ENCODE results near the gene BCAR3. TPM values are rescaled to one million over a fixed set of nuclear protein-coding genes. Genes with fewer than 3 reads are reported as not detected.

The BCAR3 gene
- total RNA-seq, 2 experiments from 2014 or later = 0.46 to 0.54 TPM

DNA sequence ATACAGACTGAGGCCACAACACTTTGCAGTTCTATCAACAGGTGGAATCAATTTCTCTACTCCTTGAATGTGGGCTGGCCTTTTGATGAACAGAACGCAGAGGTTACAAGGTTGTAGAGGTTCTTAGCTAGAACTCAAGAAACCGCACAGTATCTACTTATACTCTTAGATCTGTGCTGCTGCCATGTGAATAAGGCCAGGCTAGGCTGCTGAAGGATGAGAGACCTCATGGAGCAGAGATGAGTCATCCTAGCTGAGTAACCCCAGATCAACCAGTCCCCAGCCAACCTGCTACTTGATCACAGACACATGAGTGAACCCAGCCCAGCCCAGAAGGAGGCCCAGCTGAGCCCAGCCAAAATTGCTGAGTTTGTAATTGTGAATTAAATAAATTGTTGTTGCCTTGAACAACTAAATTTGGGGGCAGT lies 35.3 kb upstream of the BCAR3 start:
- peak; percentile 76 for DNase-seq
- H3K4me1 Mint-ChIP-seq = peaks cover 38% of the 10 kb centered on the region
- peak overlapping the region; percentile 23 for H3K27ac Mint-ChIP-seq
- ATAC-seq = peak; percentile 91
- CTCF ChIA-PET = interaction anchor here (0.7 to 2.1 kb wide), 4 partner anchors 9 to 129 kb away, joined by 3 to 8 read pairs (median 4); no protein-coding TSS in a partner anchor
- POLR2A ChIA-PET = interaction anchor here (1.5 kb wide), 1 partner anchor 24 kb away, joined by 5 read pairs; no protein-coding TSS in a partner anchor
- intact Hi-C loops (cut with DNase I, micrococcal nuclease) = loop anchor here in 1 of 2 experiments (1.0 to 5.0 kb wide), 2 partner anchors 9 to 35 kb away; partner anchors contain the start of gene BCAR3
- peaks cover 7% of the 10 kb centered on the region for H3K36me3 Mint-ChIP-seq (ENCODE audit: low read depth)
- peaks cover 10% of the 10 kb centered on the region for H3K27me3 Mint-ChIP-seq
- no peak overlapping the region for H3K4me3 Mint-ChIP-seq
- peaks cover 8% of the 10 kb centered on the region for H3K9me3 Mint-ChIP-seq (ENCODE audit: low read depth)

DNA sequence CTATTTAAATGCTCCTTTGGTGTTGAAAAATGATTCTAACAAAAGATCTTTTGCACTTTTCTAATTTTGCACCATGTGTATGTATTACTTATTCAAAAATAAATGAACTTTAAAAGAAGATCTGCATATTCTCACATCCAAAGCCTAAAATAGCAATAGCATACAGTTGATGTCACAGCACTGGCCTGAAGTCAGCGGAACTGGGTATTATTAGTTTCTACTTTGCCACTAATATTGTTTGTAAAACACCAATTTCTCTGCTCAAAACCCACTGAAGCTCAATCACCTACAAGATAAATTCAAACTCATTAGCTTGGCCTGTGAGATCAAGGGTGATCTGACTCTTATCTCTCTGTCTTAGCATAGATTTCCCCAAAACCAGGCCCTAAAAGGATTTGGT lies 34.5 kb upstream of the BCAR3 start:
- Mint-ChIP-seq H3K4me1 (peaks cover 40% of the 10 kb centered on the region), H3K27me3 (peaks cover 12% of the 10 kb centered on the region), H3K9me3 (ENCODE audit: low read depth) (peaks cover 8% of the 10 kb centered on the region), H3K27ac (no peak overlapping the region), H3K4me3 (no peak overlapping the region), H3K36me3 (ENCODE audit: low read depth) (peaks cover 7% of the 10 kb centered on the region)
- POLR2A ChIA-PET = interaction anchor here (1.1 to 1.5 kb wide), 2 partner anchors 23 to 109 kb away, joined by 4 to 5 read pairs; no protein-coding TSS in a partner anchor
- intact Hi-C loops (cut with DNase I, micrococcal nuclease) = loop anchor here in 1 of 2 experiments (1.0 to 5.0 kb wide), 2 partner anchors 8 to 34 kb away; partner anchors contain the start of gene BCAR3
- ATAC-seq (no peak), DNase-seq (no peak)
- CTCF ChIA-PET = interaction anchor here (0.7 to 2.1 kb wide), 3 partner anchors 8 to 87 kb away, joined by 3 to 8 read pairs (median 4); no protein-coding TSS in a partner anchor

DNA sequence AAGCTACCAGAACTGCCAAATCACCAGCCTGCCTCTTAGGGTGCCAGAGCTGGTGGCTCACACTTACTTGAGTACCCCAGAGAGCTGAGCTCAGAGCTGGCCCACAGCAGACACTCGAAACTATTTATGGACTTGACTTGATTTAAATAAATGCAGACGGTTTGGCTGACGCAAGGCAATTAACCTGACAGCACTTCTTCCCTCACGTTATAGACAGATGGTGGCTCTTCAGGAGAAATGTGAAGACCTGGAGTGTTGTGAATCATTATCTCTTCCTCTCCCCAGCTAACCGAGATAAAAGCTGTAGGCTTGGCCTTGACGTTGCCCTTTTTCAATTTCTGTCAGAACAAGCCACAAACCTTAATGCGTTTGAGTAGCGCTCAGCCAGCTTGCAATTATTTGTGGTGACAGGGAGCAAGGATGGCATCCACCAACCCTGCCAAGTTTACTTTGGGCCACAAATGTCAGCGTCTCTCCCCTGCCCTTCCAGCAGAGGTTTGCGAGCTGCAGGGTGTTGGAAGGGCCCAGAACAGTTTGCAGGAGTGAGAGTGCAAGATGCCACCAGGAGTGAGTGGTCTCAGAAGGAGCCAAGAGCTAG lies 34.0 kb upstream of the BCAR3 start:
- Mint-ChIP-seq H3K4me1 (peaks cover 44% of the 10 kb centered on the region), H3K4me3 (no peak overlapping the region), H3K27ac (no peak overlapping the region), H3K27me3 (peaks cover 12% of the 10 kb centered on the region), H3K36me3 (ENCODE audit: low read depth) (peaks cover 7% of the 10 kb centered on the region), H3K9me3 (ENCODE audit: low read depth) (peaks cover 8% of the 10 kb centered on the region)
- POLR2A ChIA-PET = interaction anchor here (1.1 to 1.5 kb wide), 2 partner anchors 22 to 108 kb away, joined by 4 to 5 read pairs; no protein-coding TSS in a partner anchor
- intact Hi-C loops (cut with DNase I, micrococcal nuclease) = loop anchor here (1.0 to 5.0 kb wide), 4 partner anchors 7 to 132 kb away; partner anchors contain the start of gene BCAR3 (in 1 of the 2)
- CTCF ChIA-PET = interaction anchor here (0.6 to 2.1 kb wide), 6 partner anchors 11 to 127 kb away, joined by 3 to 8 read pairs (median 4); no protein-coding TSS in a partner anchor
- DNase-seq (peak; percentile 61), ATAC-seq (peak; percentile 73)

DNA sequence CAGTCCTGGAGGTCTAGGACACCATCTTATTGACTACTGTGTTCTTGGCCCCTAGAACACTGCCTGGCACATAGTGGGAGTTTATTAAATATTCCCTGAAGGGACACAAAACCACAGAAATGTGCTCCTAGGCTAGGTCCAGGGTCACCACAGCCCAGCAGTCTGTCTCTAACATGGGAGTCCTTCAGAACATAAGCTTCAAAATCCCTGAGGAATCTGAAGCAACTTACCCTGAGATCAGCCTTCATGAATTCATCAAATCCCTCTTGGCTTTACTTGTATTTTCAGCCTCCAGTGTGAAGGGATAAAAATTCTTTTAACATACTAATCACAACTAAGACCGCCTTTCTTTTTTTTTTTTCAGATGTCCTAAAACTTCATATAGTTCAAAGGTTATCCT lies 32.7 kb upstream of the BCAR3 start:
- H3K27me3 Mint-ChIP-seq = peaks cover 16% of the 10 kb centered on the region
- H3K9me3 Mint-ChIP-seq (ENCODE audit: low read depth) = peaks cover 8% of the 10 kb centered on the region
- no peak overlapping the region for H3K27ac Mint-ChIP-seq
- H3K4me3 Mint-ChIP-seq = no peak overlapping the region
- ATAC-seq = no peak
- intact Hi-C loops (cut with DNase I, micrococcal nuclease) = no loop called here
- no peak for DNase-seq
- peaks cover 45% of the 10 kb centered on the region for H3K4me1 Mint-ChIP-seq
- H3K36me3 Mint-ChIP-seq (ENCODE audit: low read depth) = peaks cover 7% of the 10 kb centered on the region
- ChIA-PET POLR2A (no interaction called here), CTCF (no interaction called here)

DNA sequence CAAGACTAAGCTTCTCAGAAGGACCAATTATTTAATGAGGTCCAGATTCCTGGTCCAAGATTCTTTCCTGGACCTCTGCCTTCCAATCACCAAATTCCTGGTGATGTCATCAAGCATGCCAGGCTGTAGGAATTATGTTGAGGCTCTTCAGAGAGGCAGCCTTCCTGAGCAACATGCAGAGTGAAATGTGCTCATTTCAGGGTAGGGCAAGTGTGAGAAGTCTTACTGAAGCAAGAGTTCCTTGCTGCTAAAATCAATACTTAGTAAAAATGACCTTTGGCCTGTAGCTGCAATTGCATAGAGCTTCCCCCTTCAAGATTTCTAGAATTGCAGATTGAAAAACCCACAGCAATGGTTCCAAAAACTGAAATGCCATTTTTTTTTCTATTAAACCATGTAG lies 31.7 kb upstream of the BCAR3 start:
- ChIA-PET POLR2A (no interaction called here), CTCF (interaction anchor here (0.9 to 1.0 kb wide), 2 partner anchors 13 to 103 kb away, joined by 3 read pairs; no protein-coding TSS in a partner anchor)
- H3K27me3 Mint-ChIP-seq = peaks cover 18% of the 10 kb centered on the region
- no peak overlapping the region for H3K27ac Mint-ChIP-seq
- peaks cover 55% of the 10 kb centered on the region for H3K4me1 Mint-ChIP-seq
- peaks cover 7% of the 10 kb centered on the region for H3K36me3 Mint-ChIP-seq (ENCODE audit: low read depth)
- peaks cover 8% of the 10 kb centered on the region for H3K9me3 Mint-ChIP-seq (ENCODE audit: low read depth)
- intact Hi-C loops (cut with DNase I, micrococcal nuclease) = no loop called here
- no peak overlapping the region for H3K4me3 Mint-ChIP-seq
- ATAC-seq (no peak), DNase-seq (no peak)

DNA sequence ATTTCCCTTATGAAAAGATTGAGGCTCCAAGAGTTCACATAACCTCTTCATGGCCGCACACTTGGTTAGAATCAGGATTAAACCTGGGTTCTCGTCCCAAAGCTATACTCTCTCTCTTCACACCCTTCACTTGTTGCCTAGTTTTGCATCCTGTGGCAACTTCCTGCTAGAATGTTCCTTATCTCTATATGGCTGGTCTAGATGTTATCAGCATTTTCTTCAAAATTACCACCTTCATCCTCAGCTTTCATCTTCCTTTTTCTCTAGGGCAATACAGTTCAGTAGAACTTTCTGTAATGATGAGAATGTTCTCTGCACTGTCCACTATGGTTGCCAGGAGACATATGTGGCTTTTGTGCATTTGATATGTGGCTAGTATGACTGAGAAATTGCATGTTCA lies 31.1 kb upstream of the BCAR3 start:
- POLR2A ChIA-PET = no interaction called here
- peaks cover 7% of the 10 kb centered on the region for H3K36me3 Mint-ChIP-seq (ENCODE audit: low read depth)
- DNase-seq (no peak), ATAC-seq (no peak)
- H3K9me3 Mint-ChIP-seq (ENCODE audit: low read depth) = peaks cover 8% of the 10 kb centered on the region
- H3K4me3 Mint-ChIP-seq = no peak overlapping the region
- H3K27me3 Mint-ChIP-seq = peaks cover 18% of the 10 kb centered on the region
- CTCF ChIA-PET = interaction anchor here (0.9 to 1.0 kb wide), 2 partner anchors 13 to 32 kb away, joined by 3 read pairs; no protein-coding TSS in a partner anchor
- peaks cover 61% of the 10 kb centered on the region for H3K4me1 Mint-ChIP-seq
- no peak overlapping the region for H3K27ac Mint-ChIP-seq
- intact Hi-C loops (cut with DNase I, micrococcal nuclease) = no loop called here

DNA sequence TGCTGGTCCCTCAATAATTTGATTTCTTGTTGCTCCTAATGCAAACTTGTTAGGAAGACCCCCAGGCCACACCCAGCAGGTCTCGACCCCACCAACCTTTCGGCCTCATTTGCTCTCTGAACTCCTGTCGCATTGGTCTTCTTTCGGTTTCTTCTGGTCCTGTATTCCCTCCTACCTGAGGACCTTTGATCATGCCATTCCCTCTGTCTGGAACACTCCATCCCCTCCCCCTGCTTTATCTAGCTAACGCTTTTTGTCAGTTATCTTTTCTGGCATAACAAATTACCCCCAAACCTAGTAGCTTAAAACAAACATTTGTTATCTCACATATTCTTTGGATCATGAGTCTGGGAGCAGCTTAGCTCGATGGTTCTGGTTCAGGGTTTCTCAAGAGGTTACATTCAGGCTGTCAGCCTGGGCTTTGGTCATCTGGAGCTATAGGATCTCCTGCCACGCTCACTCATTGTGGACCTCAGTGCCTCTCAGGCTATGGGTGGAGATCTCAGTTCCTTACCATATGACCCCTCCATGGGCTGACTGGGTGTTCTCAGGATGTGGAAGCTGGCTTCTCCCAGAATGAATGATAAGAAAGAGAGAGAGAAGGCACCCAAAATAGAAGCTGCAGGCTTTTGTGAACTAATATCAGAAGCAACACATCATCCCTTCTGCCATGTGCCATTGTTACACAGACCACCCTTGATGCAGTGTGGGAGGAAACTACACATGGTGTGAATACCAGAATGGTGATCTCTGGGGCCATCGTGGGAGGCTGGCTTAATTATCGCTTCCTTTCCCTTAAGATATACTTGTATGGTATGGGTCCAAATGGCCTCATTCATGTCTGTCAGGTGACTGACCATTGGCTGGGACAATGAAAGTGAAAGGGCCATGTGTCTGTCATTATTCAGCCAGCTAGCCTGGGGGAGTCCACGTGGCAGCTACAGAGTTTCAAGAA lies 29.1 kb upstream of the BCAR3 start:
- Mint-ChIP-seq H3K36me3 (ENCODE audit: low read depth) (no peaks in the 10 kb centered on the region), H3K4me1 (peaks cover 46% of the 10 kb centered on the region), H3K4me3 (no peak overlapping the region), H3K27ac (no peak overlapping the region), H3K27me3 (peaks cover 18% of the 10 kb centered on the region), H3K9me3 (ENCODE audit: low read depth) (no peaks in the 10 kb centered on the region)
- ATAC-seq = no peak
- DNase-seq = no peak
- intact Hi-C loops (cut with DNase I, micrococcal nuclease) = no loop called here
- ChIA-PET POLR2A (no interaction called here), CTCF (interaction anchor here (0.7 to 1.2 kb wide), 2 partner anchors 43 to 81 kb away, joined by 3 read pairs; no protein-coding TSS in a partner anchor)

DNA sequence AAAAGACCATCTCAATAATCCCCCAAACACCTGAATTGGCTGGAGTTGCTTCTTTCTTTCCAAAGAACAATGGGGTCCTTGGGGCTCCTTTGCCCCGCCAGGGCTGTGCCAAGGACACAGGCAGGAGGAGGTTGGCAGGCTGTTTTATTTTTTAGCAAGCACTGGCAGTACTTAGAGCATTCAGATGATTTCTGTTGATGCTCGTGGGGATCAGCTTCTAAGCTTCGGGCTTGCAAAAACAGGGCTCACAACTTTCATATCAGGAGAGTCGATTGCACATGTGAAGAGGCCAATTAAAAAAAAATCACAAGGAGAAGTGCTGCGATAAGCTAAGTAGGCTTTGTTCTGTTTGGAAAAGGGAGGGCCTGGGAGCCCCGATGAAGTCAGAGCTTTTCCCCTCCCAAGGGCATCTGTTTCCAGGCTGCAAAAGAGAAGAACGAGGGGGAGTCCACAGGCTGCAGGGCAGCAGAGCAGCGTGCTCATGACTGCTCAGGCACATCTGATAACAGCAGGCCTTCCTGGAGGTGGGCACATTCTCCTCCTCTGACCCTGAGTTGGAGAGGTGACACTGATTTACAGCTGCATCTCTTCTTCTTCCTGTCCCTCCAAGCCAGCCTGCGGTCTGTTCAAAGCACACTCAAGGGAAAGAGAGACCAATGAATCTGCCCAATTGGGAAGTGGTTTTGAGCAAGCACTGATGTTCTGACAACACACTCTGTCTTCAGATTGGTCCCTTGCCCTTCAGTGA lies 27.3 kb upstream of the BCAR3 start:
- DNase-seq (peak; percentile 26), ATAC-seq (peak; percentile 7)
- Mint-ChIP-seq H3K36me3 (ENCODE audit: low read depth) (no peaks in the 10 kb centered on the region), H3K4me3 (no peak overlapping the region), H3K4me1 (peaks cover 39% of the 10 kb centered on the region), H3K27ac (no peak overlapping the region), H3K9me3 (ENCODE audit: low read depth) (no peaks in the 10 kb centered on the region), H3K27me3 (peaks cover 19% of the 10 kb centered on the region)
- POLR2A ChIA-PET = no interaction called here
- CTCF ChIA-PET = interaction anchor here (1.0 to 1.2 kb wide), 2 partner anchors 8 to 106 kb away, joined by 3 to 6 read pairs; no protein-coding TSS in a partner anchor
- intact Hi-C loops (cut with DNase I, micrococcal nuclease) = loop anchor here (1.0 kb wide), 2 partner anchors 7 to 16 kb away; no protein-coding TSS in a partner anchor

DNA sequence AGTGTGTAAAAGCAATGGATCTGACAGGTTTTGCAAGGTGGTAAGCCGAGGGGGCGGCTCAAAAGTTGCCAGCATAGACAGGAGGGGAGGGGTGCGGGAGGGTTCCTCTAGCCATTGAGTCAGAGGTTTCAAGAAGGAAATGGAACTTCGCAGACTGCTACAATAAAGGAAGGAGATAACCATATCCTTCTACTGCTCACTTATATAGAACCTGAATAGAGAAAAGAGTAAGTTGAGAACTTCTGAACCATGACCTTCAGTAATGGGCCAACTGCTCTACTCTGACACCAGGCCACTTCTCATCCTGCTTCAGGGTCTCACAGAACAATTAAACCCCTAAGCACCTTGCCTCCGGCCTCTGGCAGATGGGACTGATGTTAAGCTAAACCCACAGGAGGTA lies 26.3 kb upstream of the BCAR3 start:
- Mint-ChIP-seq H3K4me3 (no peak overlapping the region), H3K36me3 (ENCODE audit: low read depth) (no peaks in the 10 kb centered on the region), H3K4me1 (peaks cover 38% of the 10 kb centered on the region), H3K27ac (peak overlapping the region; percentile 40), H3K9me3 (ENCODE audit: low read depth) (no peaks in the 10 kb centered on the region), H3K27me3 (peaks cover 19% of the 10 kb centered on the region)
- CTCF ChIA-PET = interaction anchor here (1.0 kb wide), 1 partner anchor 8 kb away, joined by 3 read pairs; no protein-coding TSS in a partner anchor
- DNase-seq (peak; percentile 79), ATAC-seq (peak; percentile 97)
- intact Hi-C loops (cut with DNase I, micrococcal nuclease) = loop anchor here (1.0 kb wide), 2 partner anchors 8 to 15 kb away; no protein-coding TSS in a partner anchor
- POLR2A ChIA-PET = no interaction called here

DNA sequence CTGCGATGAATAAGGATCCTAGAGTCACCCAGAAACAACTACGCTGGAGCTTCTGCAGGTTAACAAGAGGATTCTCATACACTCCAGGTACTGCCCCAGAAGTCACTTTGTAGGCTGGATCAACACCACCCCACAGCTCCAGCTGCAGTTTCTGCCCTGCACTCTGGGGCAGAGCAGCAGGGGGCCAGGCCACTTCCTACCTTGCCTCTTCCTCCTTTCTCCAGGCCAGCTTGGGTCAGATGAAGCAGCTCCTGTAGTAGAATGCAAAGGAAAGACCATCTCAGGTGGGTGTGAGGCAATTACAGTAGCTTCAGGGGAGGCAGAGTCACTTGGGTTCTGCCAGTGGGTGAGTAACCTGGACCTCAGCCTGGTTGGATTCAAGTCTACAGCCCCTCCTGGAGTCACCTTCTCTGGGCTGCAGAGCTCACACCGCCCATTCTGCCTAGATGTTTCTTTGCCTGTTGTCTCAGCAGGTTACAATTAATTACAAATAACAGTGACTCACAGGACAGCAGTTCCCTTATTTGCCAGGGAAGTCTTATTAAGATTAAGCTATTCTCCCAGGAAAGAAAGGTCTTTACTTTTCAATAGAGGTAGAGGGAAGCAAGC lies 24.4 kb upstream of the BCAR3 start:
- ATAC-seq (no peak), DNase-seq (no peak)
- Mint-ChIP-seq H3K36me3 (ENCODE audit: low read depth) (no peaks in the 10 kb centered on the region), H3K9me3 (ENCODE audit: low read depth) (no peaks in the 10 kb centered on the region), H3K27me3 (peaks cover 10% of the 10 kb centered on the region), H3K27ac (no peak overlapping the region), H3K4me1 (peaks cover 28% of the 10 kb centered on the region), H3K4me3 (no peak overlapping the region)
- POLR2A ChIA-PET = interaction anchor here (0.6 kb wide), 1 partner anchor 744 kb away, joined by 6 read pairs; no protein-coding TSS in a partner anchor
- intact Hi-C loops (cut with DNase I, micrococcal nuclease) = no loop called here
- CTCF ChIA-PET = interaction anchor here (0.8 to 1.2 kb wide), 2 partner anchors 9 to 135 kb away, joined by 3 to 4 read pairs; no protein-coding TSS in a partner anchor

Measured in activated CD4-positive, alpha-beta T cell treated with anti-CD3 and anti-CD28 coated beads for 36 hours (primary cell).